IMR-90 (cell line): ENCODE results near the gene LYRM9. TPM values are rescaled to one million over a fixed set of nuclear protein-coding genes. Genes with fewer than 3 reads are reported as not detected.

Experiments
- ATAC-seq: fragments of 200-7000 bp; cut with Tn5 transposase; 2 replicates; pipeline ENCODE4 v1.9.1; 2020; ENCODE audit warnings: low read depth, mild to moderate bottlenecking, moderate library complexity
- BruUV-seq: library from RNA; stranded (reverse); fragments of 400-500 nt; replicated peaks from 2 replicates; lab custom pipeline; 2021; lab: Mats Ljungman, UMichigan
- CTCF ChIA-PET: fragments of 300-600 bp; formaldehyde crosslinking; extraction: SDS; loops from one replicate; lab custom pipeline; 2021; ENCODE audit warnings: antibody characterized with exemption; lab: Yijun Ruan, JAX
- POLR2A ChIA-PET: fragments of 300-600 bp; sonication (Branson Sonifier 250); formaldehyde crosslinking; loops from one replicate; lab custom pipeline; 2022; ENCODE audit warnings: antibody characterized with exemption; ENCODE audit not compliant: unreplicated experiment; lab: Charles Lee
- DNase-seq: peaks from one replicate; pipeline ENCODE4 v3.0.0; 2013
- H2AFZ ChIP-seq: replicated peaks from 2 replicates; pipeline ENCODE3; 2013; ENCODE audit warnings: low read length, mild to moderate bottlenecking; ENCODE audit not compliant: poor library complexity
- H2AK5ac ChIP-seq: 2 replicates; pipeline ENCODE4 v1.6.1; 2013; ENCODE audit warnings: low read depth, low read length, inconsistent platforms
- H2AK9ac ChIP-seq: replicated peaks from 2 replicates; pipeline ENCODE3; 2013; ENCODE audit warnings: mild to moderate bottlenecking, low read depth, low read length, moderate library complexity; ENCODE audit not compliant: poor library complexity
- H2BK120ac ChIP-seq: 2 replicates; pipeline ENCODE4 v1.6.1; 2013; ENCODE audit warnings: low read depth, low read length, inconsistent platforms
- H2BK15ac ChIP-seq: 3 replicates; pipeline ENCODE4 v1.6.1; 2013; ENCODE audit warnings: low read depth, low read length, inconsistent platforms
- H2BK20ac ChIP-seq: 2 replicates; pipeline ENCODE4 v1.6.1; 2013; ENCODE audit warnings: low read depth, mild to moderate bottlenecking, inconsistent platforms, low read length, moderate library complexity
- H2BK5ac ChIP-seq: 2 replicates; pipeline ENCODE4 v1.6.1; 2013; ENCODE audit warnings: mild to moderate bottlenecking, low read depth, low read length, inconsistent platforms; ENCODE audit not compliant: poor library complexity, severe bottlenecking
- H3K14ac ChIP-seq: replicated peaks from 2 replicates; pipeline ENCODE4 v1.6.1; 2013; ENCODE audit warnings: low read depth, low read length, inconsistent platforms
- H3K18ac ChIP-seq: 2 replicates; pipeline ENCODE4 v1.6.1; 2013; ENCODE audit warnings: low read depth, low read length, control low read depth
- H3K23ac ChIP-seq: 2 replicates; pipeline ENCODE4 v1.6.1; 2013; ENCODE audit warnings: low read depth, low read length, inconsistent platforms
- H3K27ac ChIP-seq: 2 replicates; pipeline ENCODE4 v1.5.1; 2013; ENCODE audit warnings: mild to moderate bottlenecking, control low read depth, low read length; ENCODE audit not compliant: insufficient read depth
- H3K27me3 ChIP-seq: 2 replicates; pipeline ENCODE4 v1.6.1; 2013; ENCODE audit warnings: low read length; ENCODE audit not compliant: control insufficient read depth, insufficient read depth
- H3K36me3 ChIP-seq: 2 replicates; pipeline ENCODE4 v1.6.1; 2013; ENCODE audit warnings: low read length, mixed read lengths; ENCODE audit not compliant: control insufficient read depth, insufficient read depth
- H3K4ac ChIP-seq: 2 replicates; pipeline ENCODE4 v1.6.1; 2013; ENCODE audit warnings: low read depth, low read length, inconsistent platforms
- H3K4me1 ChIP-seq: 2 replicates; pipeline ENCODE4 v1.6.1; 2013; ENCODE audit warnings: low read length, mixed read lengths; ENCODE audit not compliant: control insufficient read depth, insufficient read depth
- H3K4me2 ChIP-seq: 2 replicates; pipeline ENCODE4 v1.6.1; 2013; ENCODE audit warnings: low read depth, mild to moderate bottlenecking, control low read depth, low read length, moderate library complexity
- H3K4me3 ChIP-seq: 2 replicates; pipeline ENCODE4 v1.5.1; 2013; ENCODE audit warnings: low read depth, mild to moderate bottlenecking, control low read depth, low read length, moderate library complexity; ENCODE audit not compliant: insufficient read depth
- H3K56ac ChIP-seq: 2 replicates; pipeline ENCODE4 v1.6.1; 2013; ENCODE audit warnings: low read length, inconsistent platforms; ENCODE audit not compliant: insufficient read depth; ENCODE audit errors: extremely low read depth
- H3K79me1 ChIP-seq, 2 experiments: 2 replicates each; pipeline ENCODE4 v1.6.1; 2013; ENCODE audit warnings: low read length in 2 of 2, inconsistent platforms in 1 of 2, low read depth in 1 of 2
- H3K9ac ChIP-seq: 2 replicates; pipeline ENCODE4 v1.6.1; 2013; ENCODE audit warnings: low read depth, low read length, control low read depth
- H3K9me1 ChIP-seq: 2 replicates; pipeline ENCODE4 v1.6.1; 2013; ENCODE audit warnings: low read length, inconsistent platforms; ENCODE audit not compliant: insufficient read depth
- H3K9me3 ChIP-seq: 2 replicates; pipeline ENCODE4 v1.6.1; 2013; ENCODE audit warnings: low read length; ENCODE audit not compliant: control insufficient read depth, insufficient read depth
- H4K20me1 ChIP-seq: 2 replicates; pipeline ENCODE4 v1.6.1; 2013; ENCODE audit warnings: low read length, inconsistent platforms; ENCODE audit not compliant: insufficient read depth
- H4K5ac ChIP-seq: 2 replicates; pipeline ENCODE4 v1.6.1; 2013; ENCODE audit warnings: mild to moderate bottlenecking, low read depth, low read length, control low read depth
- H4K8ac ChIP-seq, 2 experiments: 2 replicates each; pipeline ENCODE4 v1.6.1; 2013; ENCODE audit warnings: low read depth in 2 of 2, low read length in 2 of 2, control low read depth in 1 of 2, inconsistent platforms in 1 of 2
- H4K91ac ChIP-seq: 2 replicates; pipeline ENCODE4 v1.6.1; 2013; ENCODE audit warnings: low read depth, low read length, inconsistent platforms; ENCODE audit not compliant: insufficient read depth
- BHLHE40 ChIP-seq: fragments of 150-350 bp; IDR thresholded peaks from 2 replicates; pipeline ENCODE4 v1.6.1; 2016; ENCODE audit warnings: mild to moderate bottlenecking, low read depth, low read length
- CEBPB ChIP-seq: IDR thresholded peaks from 2 replicates; pipeline ENCODE4 v1.6.1; 2012; ENCODE audit warnings: low read depth, low read length, improper control_type of control experiment
- CHD1 ChIP-seq: IDR thresholded peaks from 2 replicates; pipeline ENCODE4 v1.6.1; 2012; ENCODE audit warnings: low read depth, low read length, improper control_type of control experiment
- FOS ChIP-seq: fragments of 150-350 bp; IDR thresholded peaks from 2 replicates; pipeline ENCODE4 v1.6.1; 2016; ENCODE audit warnings: low read depth, low read length
- MAZ ChIP-seq: IDR thresholded peaks from 2 replicates; pipeline ENCODE4 v1.6.1; 2012; ENCODE audit warnings: low read depth, mild to moderate bottlenecking, low read length, improper control_type of control experiment, moderate library complexity, borderline replicate concordance
- NFE2L2 ChIP-seq: fragments of 150-350 bp; IDR thresholded peaks from 2 replicates; pipeline ENCODE4 v1.6.1; 2016; ENCODE audit warnings: low read depth, mild to moderate bottlenecking, low read length
- RAD21 ChIP-seq: IDR thresholded peaks from 2 replicates; pipeline ENCODE4 v1.6.1; 2012; ENCODE audit warnings: low read length, improper control_type of control experiment
- RCOR1 ChIP-seq: IDR thresholded peaks from 2 replicates; pipeline ENCODE4 v1.6.1; 2012; ENCODE audit warnings: mild to moderate bottlenecking, low read length, improper control_type of control experiment; ENCODE audit not compliant: insufficient replicate concordance
- dilution Hi-C: fragments of 300-500 bp; cut with HindIII; formaldehyde crosslinking; loops from one replicate; pipeline ENCODE4 v1.14.3; 2018; ENCODE audit warnings: low sequenced_read_pairs; ENCODE audit not compliant: unreplicated experiment
- in situ Hi-C: fragments of 300-500 bp; cut with MboI; formaldehyde crosslinking; loops from 3 replicates; pipeline ENCODE4 v1.14.3; 2019; ENCODE audit warnings: low sequenced_read_pairs, inconsistent platforms, mixed read lengths
- intact Hi-C: fragments of 100-400 bp; cut with micrococcal nuclease; formaldehyde crosslinking; loops from 2 replicates; pipeline ENCODE4 v1.10.0; 2022
- polyA plus RNA-seq, 3 experiments: library from polyadenylated mRNA; depleted of rRNA; stranded (reverse); fragments of >200 nt; gene quantifications; 2 replicates each; pipeline ENCODE4 v1.2.3, GENCODE V29; 2012; ENCODE audit warnings: low replicate concordance in 1 of 3
- total RNA-seq: library from RNA; depleted of rRNA; stranded (reverse); fragments of >200 nt; gene quantifications from 2 replicates; pipeline ENCODE4 v1.2.3, GENCODE V29; 2012

LYRM9 gene
- total and polyA plus RNA-seq, 2 of the 4 experiments (the other 2 are of a cell fraction), result 3.2 to 4.8 TPM

DNA sequence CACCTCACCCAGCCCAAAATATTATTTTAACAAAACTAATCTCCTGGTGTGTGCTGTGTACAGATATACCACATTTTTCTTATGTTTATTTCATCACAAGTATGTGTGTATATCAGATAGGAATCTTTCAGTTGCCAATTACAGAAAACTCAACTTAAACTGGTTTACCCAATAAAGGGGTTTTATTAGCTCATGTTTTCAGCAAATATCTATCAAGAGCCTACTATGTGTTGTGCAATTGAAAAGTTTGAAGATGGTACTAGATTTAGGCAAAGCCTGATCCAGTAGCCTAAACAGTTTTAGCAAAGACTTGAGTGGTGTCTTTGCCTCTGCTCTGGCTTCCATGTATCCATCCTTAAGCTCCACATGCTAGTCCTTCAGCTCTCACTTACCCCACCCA is 45.1 kb upstream of the LYRM9 start:
- H3K9me1 ChIP-seq, result no peaks in the 10 kb centered on the region
- no peaks in the 10 kb centered on the region for H3K79me1 ChIP-seq
- no peaks in the 10 kb centered on the region for H3K9me3 ChIP-seq
- POLR2A ChIA-PET, result no interaction called here
- H3K27ac ChIP-seq, result no peak overlapping the region
- H3K18ac ChIP-seq, result no peak overlapping the region
- no peak overlapping the region for H4K91ac ChIP-seq
- H3K23ac ChIP-seq, result no peak overlapping the region
- no peak overlapping the region for H3K4ac ChIP-seq
- H2BK5ac ChIP-seq, result no peak overlapping the region
- H4K8ac ChIP-seq, result no peak overlapping the region
- H2BK15ac ChIP-seq, result no peak overlapping the region
- H3K56ac ChIP-seq, result no peak overlapping the region
- intact Hi-C loops, result no loop called here
- H4K5ac ChIP-seq, result no peak overlapping the region
- no peak overlapping the region for H2AK5ac ChIP-seq
- DNase-seq (no peak), ATAC-seq (no peak)
- no peaks in the 10 kb centered on the region for H3K36me3 ChIP-seq
- TF ChIP-seq FOS (no peak), MAZ (no peak), CEBPB (peak; percentile 9; the same call in 1 of the 2 replicates), BHLHE40 (no peak), CHD1 (no peak), NFE2L2 (no peak), RAD21 (no peak), RCOR1 (no peak)
- in situ Hi-C loops, result no loop called here
- CTCF ChIA-PET, result no interaction called here
- no peak overlapping the region for H3K14ac ChIP-seq
- H3K27me3 ChIP-seq, result peaks cover 24% of the 10 kb centered on the region
- no peak overlapping the region for H2AK9ac ChIP-seq
- dilution Hi-C loops, result no loop called here
- H3K9ac ChIP-seq, result no peak overlapping the region
- no peak overlapping the region for H2BK120ac ChIP-seq
- no TSS peak for BruUV-seq
- H3K4me1 ChIP-seq, result no peaks in the 10 kb centered on the region
- no peak overlapping the region for H3K4me3 ChIP-seq
- H4K20me1 ChIP-seq, result no peaks in the 10 kb centered on the region
- H3K4me2 ChIP-seq, result no peak overlapping the region
- no peak overlapping the region for H2AFZ ChIP-seq
- no peak overlapping the region for H2BK20ac ChIP-seq
